HG02870 (cell line): ENCODE data around the gene LTBP1.
"Not testable (repeated sequence)": the region's sequence is repeated elsewhere in the genome, so short reads cannot be mapped to it uniquely, and the experiment has no call there.

Experiments used
- ATAC-seq: cut with Tn5 transposase; IDR thresholded peaks from one replicate; pipeline ENCODE4 v1.9.1; 2021; ENCODE audit warnings: mild to moderate bottlenecking, moderate library complexity; ENCODE audit not compliant: unreplicated experiment

Gene LTBP1

GRCh38 chr2:33214857-33215256 is 268.1 kb downstream of the LTBP1 start:
- no peak for ATAC-seq

GRCh38 chr2:33215299-33215698 is 268.5 kb downstream of the LTBP1 start:
- no peak for ATAC-seq

- ATAC-seq = no peak
Measured at GRCh38 chr2:33215983-33216382, 269.2 kb downstream of the LTBP1 start.

GRCh38 chr2:33216508-33217182 is 269.9 kb downstream of the LTBP1 start:
- no peak for ATAC-seq

GRCh38 chr2:33217406-33217805 is 270.7 kb downstream of the LTBP1 start:
- ATAC-seq = no peak

GRCh38 chr2:33219114-33219513 is 272.4 kb downstream of the LTBP1 start:
- ATAC-seq = no peak

- no peak for ATAC-seq
Measured at GRCh38 chr2:33219850-33220275, 273.1 kb downstream of the LTBP1 start.

- ATAC-seq = no peak
Measured at GRCh38 chr2:33220533-33220932, 273.8 kb downstream of the LTBP1 start.

GRCh38 chr2:33221046-33221784 is 274.5 kb downstream of the LTBP1 start:
- no peak for ATAC-seq

GRCh38 chr2:33222309-33222708 is 275.6 kb downstream of the LTBP1 start:
- ATAC-seq = no peak

- no peak for ATAC-seq
Measured at GRCh38 chr2:33223856-33224255, 277.1 kb downstream of the LTBP1 start.

GRCh38 chr2:33225350-33225749 is 278.6 kb downstream of the LTBP1 start:
- no peak for ATAC-seq

GRCh38 chr2:33226546-33226945 is 279.8 kb downstream of the LTBP1 start:
- ATAC-seq = no peak

GRCh38 chr2:33229646-33230045 is 282.9 kb downstream of the LTBP1 start:
- no peak for ATAC-seq

GRCh38 chr2:33230195-33230594 is 283.4 kb downstream of the LTBP1 start:
- ATAC-seq = no peak

GRCh38 chr2:33230842-33231241 is 284.1 kb downstream of the LTBP1 start:
- ATAC-seq = no peak

GRCh38 chr2:33235559-33235958 is 288.8 kb downstream of the LTBP1 start:
- not testable (repeated sequence) for ATAC-seq

GRCh38 chr2:33236482-33237385 is 290.0 kb downstream of the LTBP1 start:
- no peak for ATAC-seq

GRCh38 chr2:33238111-33238510 is 291.4 kb downstream of the LTBP1 start:
- ATAC-seq = no peak

- no peak for ATAC-seq
Measured at GRCh38 chr2:33240178-33240577, 293.4 kb downstream of the LTBP1 start.

- no peak for ATAC-seq
Measured at GRCh38 chr2:33241072-33241471, 294.3 kb downstream of the LTBP1 start.
